Kidney epithelial cell (primary cell): ENCODE data around the gene KBTBD4. TPM values are rescaled to one million over a fixed set of nuclear protein-coding genes. Genes with fewer than 3 reads are reported as not detected.
"Not testable (repeated sequence)": the region's sequence is repeated elsewhere in the genome, so short reads cannot be mapped to it uniquely, and the experiment has no call there.

Experiments used
- DNase-seq: peaks from one replicate; pipeline ENCODE4 v3.0.0-alpha.2; 2010; ENCODE audit warnings: low read depth
- H3K27me3 ChIP-seq: 2 replicates; pipeline ENCODE4 v1.6.0; 2011; ENCODE audit warnings: low read length; ENCODE audit not compliant: control insufficient read depth, insufficient read depth
- H3K36me3 ChIP-seq: 2 replicates; pipeline ENCODE4 v1.5.1; 2011; ENCODE audit warnings: low read length; ENCODE audit not compliant: control insufficient read depth, insufficient read depth
- H3K4me3 ChIP-seq: 2 replicates; pipeline ENCODE4 v1.5.1; 2011; ENCODE audit warnings: low read depth, mild to moderate bottlenecking, control low read depth, low read length
- total RNA-seq: library from RNA; depleted of rRNA; stranded (reverse); fragments of >200 nt; gene quantifications from 2 replicates; pipeline ENCODE4 v1.2.3, GENCODE V29; 2015
- TF ChIP-seq, protein P1 (sequence below): IDR thresholded peaks from 2 replicates; pipeline ENCODE4 v1.5.1; 2011; ENCODE audit warnings: mild to moderate bottlenecking, moderate library complexity, low read length, control low read depth, inconsistent platforms; ENCODE audit not compliant: insufficient read depth, poor library complexity, severe bottlenecking

KBTBD4 gene
- total RNA-seq, 1 donor from 2014 or later = 19.6 TPM

- Histone ChIP-seq H3K36me3 (no peaks in the 10 kb centered on the region), H3K4me3 (no peak overlapping the region), H3K27me3 (no peaks in the 10 kb centered on the region)
- TF ChIP-seq, protein P1, sequence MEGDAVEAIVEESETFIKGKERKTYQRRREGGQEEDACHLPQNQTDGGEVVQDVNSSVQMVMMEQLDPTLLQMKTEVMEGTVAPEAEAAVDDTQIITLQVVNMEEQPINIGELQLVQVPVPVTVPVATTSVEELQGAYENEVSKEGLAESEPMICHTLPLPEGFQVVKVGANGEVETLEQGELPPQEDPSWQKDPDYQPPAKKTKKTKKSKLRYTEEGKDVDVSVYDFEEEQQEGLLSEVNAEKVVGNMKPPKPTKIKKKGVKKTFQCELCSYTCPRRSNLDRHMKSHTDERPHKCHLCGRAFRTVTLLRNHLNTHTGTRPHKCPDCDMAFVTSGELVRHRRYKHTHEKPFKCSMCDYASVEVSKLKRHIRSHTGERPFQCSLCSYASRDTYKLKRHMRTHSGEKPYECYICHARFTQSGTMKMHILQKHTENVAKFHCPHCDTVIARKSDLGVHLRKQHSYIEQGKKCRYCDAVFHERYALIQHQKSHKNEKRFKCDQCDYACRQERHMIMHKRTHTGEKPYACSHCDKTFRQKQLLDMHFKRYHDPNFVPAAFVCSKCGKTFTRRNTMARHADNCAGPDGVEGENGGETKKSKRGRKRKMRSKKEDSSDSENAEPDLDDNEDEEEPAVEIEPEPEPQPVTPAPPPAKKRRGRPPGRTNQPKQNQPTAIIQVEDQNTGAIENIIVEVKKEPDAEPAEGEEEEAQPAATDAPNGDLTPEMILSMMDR = no peak
- no peak for DNase-seq
Measured at GRCh38 chr11:47533690-47534151, 45.0 kb downstream of the KBTBD4 start.

DNA sequence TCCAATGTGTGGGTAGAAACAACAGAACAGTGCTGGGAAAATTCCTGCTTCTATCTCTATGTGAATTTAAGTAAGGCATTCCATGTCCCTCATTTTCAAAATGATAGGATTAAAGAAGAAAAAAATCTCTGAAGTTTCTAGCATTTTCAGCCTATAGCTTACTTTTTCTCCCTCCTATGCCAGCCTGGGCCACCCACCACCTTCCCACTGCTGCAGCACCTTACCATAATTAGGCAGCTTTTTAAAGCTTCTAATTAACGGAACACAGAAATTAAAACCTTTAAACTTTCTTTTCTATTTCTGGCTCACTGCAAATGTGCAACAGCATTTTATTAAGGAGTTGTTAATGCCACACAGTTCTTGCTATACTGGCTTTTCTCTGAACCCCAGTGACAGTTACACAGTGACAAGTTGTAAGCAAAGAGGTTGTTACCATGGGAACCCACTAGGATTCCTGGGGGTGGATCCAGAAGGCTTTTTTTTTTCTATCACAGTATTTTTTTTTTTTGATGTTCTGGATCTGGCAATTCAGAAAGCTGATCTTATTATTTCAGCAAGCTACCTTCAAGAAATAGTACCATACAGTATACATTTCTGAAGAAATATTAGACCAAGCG lies 46.1 kb downstream of the KBTBD4 start:
- no peak overlapping the region for H3K4me3 ChIP-seq
- DNase-seq = no peak
- H3K36me3 ChIP-seq = no peaks in the 10 kb centered on the region
- TF ChIP-seq, protein P1 = no peak
- no peaks in the 10 kb centered on the region for H3K27me3 ChIP-seq

DNA sequence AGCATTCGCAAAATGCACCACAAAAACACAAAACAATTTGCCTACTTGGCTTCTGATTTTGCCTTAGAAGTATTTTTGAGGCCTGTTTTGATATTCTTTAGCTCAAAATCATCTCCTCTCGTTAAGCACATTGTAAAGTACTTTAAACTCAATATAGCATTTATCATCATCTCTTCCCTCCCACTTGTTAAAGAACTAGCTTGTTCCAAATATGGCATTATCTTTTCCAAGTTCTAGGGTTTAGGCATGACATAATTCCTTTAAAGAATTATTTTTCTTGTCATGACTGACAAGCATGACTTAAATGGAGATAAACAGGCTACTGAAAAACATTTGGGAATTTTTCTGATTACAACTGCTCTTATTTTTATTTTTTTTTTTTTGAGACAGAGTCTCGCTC lies 47.1 kb downstream of the KBTBD4 start:
- Histone ChIP-seq H3K4me3 (no peak overlapping the region), H3K36me3 (no peaks in the 10 kb centered on the region), H3K27me3 (no peaks in the 10 kb centered on the region)
- TF ChIP-seq, protein P1 = no peak
- no peak for DNase-seq

DNA sequence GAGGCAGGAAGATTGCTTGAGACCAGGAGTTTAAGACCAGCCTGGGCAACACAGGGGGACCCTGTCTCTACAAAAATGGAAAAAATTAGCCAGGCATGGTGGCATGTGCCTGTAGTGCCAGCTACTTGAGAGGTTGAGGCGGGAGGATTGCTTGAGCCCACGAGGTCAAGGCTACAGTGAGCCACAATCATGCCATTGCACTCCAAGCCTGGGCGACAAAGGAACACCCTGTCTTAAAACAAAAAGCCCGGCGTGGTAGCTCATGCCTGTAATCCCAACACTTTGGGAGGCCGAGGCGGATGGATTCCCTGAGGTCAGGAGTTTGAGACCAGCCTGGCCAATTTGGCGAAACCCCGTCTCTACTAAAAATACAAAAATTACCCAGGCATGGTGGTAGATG lies 48.0 kb downstream of the KBTBD4 start:
- H3K27me3 ChIP-seq, H3K36me3 ChIP-seq, DNase-seq, H3K4me3 ChIP-seq: not testable (repeated sequence)

GRCh38 chr11:47529951-47530350 lies 48.8 kb downstream of the KBTBD4 start:
- Histone ChIP-seq H3K36me3 (no peaks in the 10 kb centered on the region), H3K27me3 (no peaks in the 10 kb centered on the region), H3K4me3 (no peak overlapping the region)
- DNase-seq = no peak
- TF ChIP-seq, protein P1 = no peak

DNA sequence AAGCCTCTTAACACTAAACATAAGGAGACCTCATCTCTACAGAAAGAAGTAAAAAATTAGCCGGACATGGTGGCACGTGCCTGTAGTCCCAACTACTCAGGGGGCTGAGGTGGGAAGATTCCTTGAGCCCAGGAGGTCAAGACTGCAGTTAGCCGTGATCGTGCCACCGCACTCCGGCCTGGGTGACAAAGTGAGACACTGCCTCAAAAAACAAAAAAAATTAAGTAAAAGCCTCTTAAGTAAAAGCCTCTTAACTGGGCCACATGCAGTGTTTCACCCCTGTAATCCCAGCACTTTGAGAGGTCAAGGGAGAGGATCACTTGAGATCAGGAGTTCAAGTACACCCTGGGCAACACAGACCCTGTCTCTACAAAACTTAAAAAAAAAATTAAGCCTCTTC lies 51.6 kb downstream of the KBTBD4 start:
- TF ChIP-seq, protein P1 = no peak
- Histone ChIP-seq H3K4me3 (no peak overlapping the region), H3K27me3 (no peaks in the 10 kb centered on the region), H3K36me3 (no peaks in the 10 kb centered on the region)
- DNase-seq = no peak

DNA sequence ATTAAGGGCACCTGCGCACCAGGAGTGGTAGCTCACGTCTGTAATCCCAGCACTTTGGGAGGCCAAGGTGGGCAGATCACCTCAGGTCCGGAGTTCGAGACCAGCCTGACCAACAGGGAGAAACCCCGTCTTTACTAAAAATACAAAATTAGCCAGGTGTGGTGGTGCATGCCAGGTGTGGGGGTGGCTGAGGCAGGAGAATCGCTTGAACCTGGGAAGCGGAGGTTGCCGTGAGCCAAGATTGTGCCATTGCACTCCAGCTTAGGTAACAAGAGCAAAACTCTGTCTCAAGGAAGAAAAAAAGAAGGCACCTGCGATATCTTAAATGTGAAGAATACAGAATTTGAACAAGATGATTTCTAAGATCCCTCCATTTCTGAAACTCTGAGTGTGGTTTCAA lies 52.7 kb downstream of the KBTBD4 start:
- H3K27me3 ChIP-seq, DNase-seq, H3K36me3 ChIP-seq, H3K4me3 ChIP-seq: not testable (repeated sequence)
